GM19240 (cell line): ENCODE data around the gene ARL6IP4.
A peak's percentile ranks its signal among the peaks of the same experiment; 100 is the strongest.

ENCODE experiments used
- DNase-seq: peaks from one replicate; pipeline ENCODE4 v3.0.0; 2011; ENCODE audit warnings: low spot score; ENCODE audit not compliant: insufficient read length

ARL6IP4 gene

DNA sequence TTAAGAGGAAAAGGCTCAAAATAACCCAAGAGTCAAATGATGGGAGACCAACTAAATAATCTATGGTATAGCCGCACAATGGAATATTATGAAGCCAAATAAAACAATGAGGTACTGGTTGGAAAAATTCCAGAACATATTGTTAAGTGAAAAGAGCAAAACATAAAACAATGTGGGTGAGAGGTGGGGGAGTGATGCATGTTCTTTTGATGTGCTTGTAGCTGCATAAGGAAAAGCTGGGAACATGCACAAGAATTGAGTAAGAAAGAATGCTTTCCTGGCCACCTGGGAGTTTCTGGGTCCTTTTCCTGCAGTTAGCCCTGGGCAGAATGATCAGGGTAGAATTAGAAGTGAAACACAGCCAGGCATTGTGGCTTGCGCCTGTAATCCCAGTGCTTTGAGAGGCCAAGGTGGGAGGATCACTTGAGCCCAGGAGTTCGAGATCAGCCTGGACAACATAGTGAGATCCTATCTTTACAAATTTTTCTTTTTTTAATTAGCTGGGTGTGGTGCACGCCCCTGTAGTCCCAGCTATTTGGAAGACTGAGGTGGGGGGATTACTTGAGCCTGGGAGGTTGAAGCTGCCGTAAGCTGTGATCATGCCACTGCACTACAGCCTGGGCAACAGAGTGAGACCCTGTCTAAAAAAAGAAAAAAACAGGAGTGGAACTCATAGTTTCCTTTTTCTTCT is 22.1 kb upstream of the ARL6IP4 start:
- no peak for DNase-seq

DNA sequence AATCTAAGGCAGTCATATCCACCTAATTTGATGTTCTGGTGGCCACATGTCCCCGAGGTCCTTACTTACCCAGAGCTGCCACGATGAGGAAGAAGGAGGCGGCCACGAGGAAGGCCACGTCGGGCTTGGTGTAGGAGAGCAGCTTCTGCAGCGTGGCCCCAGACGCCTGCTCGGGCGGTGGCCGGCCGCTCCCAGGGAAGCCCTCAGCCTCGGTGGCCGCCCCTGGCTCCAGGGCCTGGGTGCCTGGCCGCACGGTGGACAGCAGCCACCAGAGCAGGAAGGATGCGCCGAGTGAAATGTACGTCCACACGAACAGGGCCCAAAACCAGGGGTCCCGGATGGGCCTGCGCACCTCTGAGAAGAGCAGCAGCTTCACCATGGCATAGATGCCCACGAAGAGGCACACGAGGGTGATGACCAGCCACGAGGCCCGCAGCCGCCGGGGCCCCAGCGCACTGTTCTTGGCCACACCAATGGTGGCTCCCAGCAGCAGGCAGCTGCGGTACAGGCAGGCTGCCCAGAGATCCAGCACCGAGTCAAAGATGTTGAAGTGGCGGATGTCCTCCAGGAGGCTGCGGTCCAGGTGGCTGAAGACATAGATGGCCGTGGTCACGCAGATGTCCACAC is 20.8 kb upstream of the ARL6IP4 start:
- no peak for DNase-seq

DNA sequence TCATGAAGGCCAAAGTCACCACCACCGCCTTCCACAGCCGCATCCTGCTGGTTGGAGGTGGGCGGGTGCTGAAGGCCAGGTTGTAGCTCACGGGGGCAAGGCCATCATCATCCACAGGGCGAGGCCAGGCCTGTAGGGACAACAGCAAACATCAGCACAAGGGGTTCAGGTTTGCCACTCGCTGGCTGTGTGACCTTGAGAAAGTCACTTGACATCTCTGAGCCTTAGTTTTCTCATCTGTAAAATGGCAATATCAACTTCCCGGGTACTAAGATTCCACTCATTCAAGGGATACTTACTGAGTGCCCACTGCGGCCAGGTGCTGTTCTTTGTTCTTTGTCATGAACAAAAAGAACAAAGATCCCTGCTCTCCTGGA is 20.3 kb upstream of the ARL6IP4 start:
- no peak for DNase-seq

DNA sequence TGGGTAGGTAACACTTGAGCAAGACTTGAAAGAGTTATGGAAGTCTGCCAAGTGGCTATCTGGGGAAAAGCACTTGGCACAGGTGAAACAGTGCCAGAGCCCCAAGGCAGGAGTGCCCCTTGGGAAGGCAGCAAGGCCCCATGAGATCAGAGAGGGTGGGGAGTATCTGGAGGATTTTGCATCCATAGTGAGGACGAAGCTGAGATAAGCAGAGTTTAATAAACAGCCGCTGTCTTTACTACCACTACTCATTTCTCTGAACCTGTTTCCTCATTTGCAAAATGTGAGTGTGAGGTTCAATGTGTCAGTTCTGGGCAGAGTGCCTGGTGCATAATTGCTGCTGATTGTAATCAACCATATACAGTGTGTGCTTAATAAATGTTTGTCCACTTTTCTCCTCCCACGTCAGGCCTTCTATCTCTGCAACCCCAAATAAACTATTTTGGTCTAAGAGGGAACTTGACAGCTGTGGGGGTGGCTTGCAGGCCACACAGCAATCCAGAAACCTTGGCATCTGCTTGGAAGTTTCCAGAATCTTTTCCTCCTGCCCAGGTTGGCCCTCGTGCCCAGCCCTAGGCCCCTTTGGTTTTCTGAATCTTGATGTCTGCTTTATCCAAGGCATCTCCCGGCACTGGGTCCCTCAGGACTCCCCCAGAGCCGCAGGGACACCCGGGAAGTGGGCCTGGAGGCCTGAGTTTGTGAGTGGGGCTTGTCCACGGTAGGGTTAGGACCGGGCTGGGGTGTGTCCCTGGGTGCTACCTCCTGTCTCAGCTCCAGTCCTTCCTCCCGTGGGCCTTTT is 18.8 kb upstream of the ARL6IP4 start:
- DNase-seq = no peak

DNA sequence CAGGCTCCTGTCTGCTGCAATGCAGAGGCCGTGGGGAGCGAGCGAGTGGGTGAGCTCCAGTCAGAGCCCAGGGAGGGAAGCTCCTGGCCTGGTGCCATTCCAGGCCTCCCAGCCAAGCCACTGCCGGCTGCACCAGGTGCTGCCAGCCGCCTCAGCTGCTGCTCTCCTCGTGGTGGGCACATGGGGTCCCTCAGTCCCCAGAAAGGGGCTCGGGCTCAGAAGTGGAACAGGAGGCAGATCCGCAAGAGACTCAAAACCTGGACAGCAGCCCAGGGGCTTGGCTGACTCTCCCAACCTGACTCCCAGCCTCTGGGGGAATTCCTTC is 16.6 kb upstream of the ARL6IP4 start:
- no peak for DNase-seq

DNA sequence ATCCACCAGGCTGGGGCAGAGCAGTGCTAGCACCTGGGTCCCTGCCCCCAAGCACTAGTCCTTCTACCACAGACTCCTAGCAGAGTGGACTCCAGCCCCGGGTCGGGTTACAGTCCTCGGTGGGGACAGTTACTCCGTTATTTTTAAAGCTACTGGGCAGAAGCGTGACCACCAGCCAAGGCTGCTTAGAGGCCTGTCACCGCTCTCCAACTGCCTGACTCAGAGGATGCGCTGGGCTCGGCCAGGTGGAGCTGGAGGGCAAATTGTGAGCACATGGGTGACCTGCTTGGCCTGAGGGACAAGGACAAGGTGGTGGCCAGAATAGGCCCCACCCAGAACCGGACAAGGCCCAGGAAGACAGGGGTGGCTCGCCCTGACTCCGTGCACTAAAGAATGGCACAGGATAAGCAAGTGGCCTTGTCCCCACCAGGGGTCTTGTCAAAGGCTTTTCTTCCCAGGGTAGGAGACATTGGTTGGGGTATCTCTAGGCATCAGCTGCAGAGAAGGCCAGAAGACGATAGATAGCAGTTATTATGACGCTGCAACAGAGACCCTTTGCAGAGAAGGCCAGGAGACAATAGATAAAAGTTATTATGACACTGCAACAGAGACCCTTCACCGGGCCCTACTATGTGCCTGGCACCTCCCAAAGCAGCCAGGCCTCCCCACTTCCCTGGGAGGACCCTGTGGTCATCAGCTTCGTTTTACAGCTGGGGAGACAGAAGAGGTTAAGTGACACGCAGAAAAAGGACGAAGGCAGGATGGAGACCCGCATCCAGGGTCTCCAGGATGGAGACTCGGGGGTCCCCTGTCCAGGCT is 15.8 kb upstream of the ARL6IP4 start:
- DNase-seq = no peak

DNA sequence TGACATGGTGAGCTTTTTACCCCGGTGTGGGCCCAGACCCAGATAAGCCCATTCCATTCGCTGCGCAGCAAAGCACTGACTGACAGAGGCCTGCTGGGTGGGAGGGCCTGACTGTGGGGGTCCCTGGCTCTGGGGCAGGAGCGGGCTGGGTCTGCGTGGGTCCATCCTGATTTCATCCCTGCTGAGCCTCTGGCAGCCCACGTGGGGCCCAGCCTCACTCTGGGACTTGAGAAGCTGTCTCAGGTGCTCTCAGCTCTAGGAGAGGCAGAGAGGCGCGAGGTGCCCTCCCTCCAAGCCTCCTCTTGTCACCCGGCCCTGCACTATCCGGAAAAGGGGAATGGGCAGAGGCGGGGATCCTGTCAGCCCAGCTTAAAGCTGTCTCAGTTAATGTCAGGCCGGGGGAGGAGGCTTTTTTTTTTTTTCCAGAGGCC is 15.1 kb upstream of the ARL6IP4 start:
- DNase-seq = no peak

DNA sequence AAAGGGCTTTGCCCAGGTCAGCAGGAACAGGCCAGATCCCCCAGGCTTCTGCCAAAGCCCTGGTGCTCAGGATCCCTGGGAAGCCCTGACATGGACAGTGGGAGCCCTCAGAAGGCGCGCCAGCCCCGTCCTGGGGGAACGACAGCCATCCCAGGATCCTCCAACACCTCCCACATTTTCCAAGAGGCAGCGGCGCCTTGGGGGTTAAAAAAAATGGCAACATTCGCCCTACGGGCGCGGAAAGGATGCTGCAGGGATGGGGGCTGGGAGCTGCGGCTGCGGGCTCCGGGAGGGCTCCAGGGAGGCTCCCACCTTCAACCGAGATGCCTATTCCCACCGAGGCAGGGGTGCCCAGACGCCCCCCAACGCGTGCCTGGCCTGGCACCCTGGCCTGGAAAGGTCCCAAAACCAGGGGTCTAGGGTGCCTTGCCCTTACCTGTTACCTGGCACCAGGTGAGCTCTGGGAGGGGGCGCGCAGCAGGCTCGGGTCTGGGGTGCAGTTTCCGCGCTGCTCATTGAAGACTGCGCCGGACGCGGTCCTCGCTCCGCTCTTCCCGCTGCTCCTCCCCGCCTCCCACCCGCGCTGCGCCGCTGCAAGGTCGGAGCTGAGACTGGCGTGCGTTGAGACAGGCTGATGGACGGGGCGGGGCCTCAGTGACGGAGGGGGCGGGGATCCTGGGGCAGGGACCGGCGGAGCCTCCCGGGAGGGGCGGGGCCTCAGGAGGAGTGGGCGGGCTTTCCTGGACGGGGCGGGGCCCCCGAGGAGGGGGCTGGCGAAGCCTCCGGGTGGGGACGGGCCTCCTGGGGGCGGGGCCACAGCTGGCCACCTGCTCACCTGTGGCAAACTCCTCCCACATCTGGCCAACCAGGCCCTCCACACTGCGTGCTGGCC is 14.4 kb upstream of the ARL6IP4 start, which contains the start of gene ABCB9:
Gene ABCB9 (minus strand): TSS at position 613 of the 892 bp plus-strand sequence. CDS start 6,228 bp downstream, outside the sequence.
- peak; percentile 95 for DNase-seq

DNA sequence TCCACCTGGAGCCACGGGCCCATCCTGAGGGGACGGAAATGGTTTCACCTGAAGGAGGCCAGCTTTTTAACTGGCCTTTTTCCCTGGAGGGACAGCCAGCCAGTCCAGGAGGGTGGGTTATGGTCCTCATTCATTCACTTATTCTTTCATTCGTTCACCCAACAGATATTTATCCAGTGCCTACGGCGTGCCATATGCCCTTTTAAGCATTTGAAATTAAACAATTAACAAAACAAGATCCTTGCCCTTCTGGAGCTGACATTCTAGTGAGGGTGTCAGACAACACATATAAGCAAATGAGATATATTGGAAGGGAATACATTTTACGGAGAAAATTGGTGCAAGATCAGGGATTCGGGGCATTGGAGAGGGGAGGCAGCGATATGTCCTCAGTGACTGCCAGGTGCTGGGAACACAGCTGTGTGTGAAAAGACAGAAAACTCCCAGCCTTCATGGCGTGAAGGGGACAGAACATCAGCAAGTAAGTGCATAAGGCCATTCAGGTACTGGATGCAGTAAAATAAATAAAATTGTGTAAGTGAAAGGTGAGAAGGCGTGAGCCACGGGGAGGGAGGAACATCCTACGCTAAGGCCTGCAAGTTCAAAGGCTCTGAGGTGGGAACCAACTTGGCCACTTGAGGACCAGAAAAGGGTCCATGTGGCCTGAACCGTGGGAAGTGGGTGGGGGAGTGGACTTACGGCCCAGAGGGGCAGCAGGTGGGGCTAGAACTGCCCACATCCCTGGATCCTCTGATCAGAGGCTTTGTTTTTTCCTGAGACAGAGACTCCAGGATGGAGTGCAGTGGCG is 13.5 kb upstream of the ARL6IP4 start:
- DNase-seq = no peak

DNA sequence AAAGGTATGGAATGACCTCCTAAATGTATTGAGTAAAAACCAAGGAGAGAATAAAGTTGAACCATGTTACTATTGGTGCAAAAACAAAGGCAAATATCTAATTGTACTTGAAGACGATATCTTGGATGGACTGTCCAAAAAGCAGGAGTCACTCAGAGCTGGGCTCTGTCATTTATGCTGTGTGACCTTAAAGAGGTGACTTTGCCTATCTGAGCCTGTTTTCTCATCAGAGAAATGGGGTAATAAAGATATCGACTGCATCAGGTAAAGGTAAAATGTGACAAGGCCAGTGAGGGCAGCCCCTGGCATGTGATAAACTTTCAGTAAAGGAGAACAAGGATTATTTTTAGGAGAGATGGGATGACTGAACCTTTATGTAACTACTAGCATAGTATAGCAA is 12.4 kb upstream of the ARL6IP4 start:
- no peak for DNase-seq

DNA sequence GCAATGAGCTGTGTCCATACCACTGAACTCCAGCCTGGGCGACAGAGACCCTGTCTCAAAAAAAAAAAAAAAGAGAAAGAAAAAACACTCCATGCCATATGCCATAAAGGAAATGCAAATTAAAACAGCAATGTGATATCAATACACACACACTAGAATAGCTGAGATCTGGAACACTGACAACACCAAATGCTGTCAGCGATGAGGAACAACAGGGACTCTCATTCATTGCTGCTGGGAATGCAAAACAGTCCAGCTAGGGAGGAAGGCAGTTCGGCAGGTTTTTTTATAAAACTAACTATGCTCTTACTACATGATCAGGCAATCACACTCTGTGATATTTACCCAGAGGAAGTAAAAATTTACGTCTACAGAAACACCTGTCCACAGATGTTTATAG is 10.8 kb upstream of the ARL6IP4 start:
- no peak for DNase-seq

DNA sequence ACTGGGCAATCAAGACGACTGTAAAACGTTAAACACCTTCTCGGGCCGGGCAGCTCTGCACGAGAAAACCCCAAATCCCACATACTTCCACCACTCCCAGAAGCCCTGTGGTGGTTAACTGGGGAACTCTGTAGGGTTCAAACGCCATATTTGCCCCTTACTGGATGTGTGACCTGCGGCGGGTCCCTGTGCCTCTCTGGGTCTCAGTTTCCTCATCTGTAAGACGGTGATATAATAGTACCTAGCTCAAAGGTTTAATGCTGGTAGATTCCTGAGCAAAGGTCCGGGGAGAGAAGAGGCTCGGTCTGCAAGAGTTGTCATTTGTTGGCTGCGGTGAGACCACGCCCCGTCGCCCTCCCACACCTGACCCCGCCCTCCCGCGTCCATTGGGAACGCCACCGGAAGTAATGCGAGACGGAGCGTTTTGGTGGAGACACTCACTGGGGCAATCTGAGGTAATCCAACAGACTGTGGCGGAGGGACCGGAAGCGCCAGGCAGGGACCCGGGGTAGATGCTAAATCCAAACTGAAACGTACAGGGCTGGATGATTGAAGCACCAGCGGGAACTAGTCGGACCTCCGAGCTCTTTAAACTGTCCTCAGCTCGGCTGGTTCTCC is 6.1 kb upstream of the ARL6IP4 start:
- DNase-seq = peak; percentile 75

DNA sequence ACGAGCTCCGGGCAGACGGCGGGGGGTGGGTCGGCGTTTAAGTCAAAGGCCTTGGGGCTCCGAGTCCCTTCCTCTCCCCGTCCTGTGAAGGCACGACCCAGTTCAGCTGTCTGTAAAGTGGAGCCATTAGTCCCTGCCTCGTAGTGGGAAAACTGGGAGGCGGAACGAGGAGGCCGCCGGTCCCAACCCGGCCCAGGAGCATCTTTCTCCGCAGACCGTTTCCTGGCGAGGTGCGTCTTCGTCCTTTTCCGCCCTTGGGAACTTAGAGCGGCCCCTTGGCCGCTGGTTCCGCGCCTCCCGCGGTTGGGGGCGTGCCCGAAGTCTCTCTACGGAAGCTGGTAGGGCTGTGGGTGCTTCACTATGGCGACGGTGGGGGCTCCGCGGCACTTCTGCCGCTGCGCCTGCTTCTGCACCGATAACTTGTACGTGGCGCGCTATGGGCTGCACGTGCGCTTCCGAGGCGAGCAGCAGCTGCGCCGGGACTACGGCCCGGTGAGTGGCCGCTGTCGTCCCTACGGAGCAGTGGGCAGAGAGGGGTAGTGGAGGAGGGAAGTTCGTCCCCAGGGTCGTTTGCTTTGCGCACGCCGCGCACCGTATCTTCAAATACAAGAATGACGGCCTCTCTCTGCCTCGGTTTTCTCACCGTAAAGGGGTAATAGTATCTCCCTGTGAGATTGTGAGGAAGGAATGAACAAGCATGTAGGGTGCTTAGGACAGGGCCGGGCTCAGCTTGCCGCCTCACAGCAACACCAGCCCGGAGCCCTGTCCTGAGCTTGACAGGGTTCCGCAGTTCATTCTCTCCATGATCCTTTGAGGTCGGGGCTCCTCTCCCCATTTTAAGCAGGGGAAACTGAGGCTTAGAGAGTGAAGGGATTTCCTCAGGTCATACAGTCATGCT is 5.3 kb upstream of the ARL6IP4 start, which contains the start of gene OGFOD2:
Gene OGFOD2 (plus strand): TSS at position 353 of the 898 bp plus-strand sequence. CDS start 8 bp downstream, at position 361.
- DNase-seq = peak; percentile 85

DNA sequence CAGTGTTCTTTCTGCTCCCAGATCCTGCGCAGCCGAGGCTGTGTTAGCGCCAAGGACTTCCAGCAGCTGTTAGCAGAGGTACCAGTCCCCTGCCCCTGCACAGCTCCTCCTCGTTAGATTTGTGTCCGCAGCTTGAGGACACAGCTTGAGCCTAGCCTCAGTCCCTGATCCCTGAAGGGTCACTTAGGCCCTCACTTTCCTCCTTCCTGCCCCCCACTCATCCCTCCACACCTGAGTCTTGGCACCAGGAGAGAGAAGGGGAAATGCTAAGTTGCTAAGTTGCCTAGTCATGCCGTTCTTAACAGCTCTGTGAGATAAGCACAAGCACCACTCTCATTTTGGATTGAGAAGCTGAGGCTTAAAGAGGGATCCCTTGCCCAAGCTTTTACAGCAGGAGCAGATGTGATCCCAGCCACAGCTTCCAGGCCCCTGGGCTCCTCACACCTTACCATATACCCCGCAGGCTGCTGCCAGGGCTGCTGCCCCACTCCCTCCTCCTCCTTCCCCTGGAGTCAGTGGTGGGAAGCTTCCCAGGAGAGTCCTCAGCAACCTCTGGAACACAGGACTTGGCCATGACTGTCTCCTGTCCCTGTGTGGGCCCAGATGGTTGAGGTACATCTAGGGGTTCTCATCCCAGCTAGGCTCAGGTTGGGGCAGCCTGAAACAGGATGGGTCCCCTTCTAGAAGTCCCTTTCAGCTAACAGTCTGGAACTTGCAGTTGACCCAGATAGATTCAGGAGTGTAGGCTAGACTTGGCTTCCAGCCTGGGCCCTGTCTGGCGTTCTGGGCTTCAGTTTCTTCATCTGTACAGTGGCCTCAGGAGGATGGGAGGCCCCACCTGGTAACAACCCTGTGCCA is 4.5 kb upstream of the ARL6IP4 start:
- DNase-seq = no peak

DNA sequence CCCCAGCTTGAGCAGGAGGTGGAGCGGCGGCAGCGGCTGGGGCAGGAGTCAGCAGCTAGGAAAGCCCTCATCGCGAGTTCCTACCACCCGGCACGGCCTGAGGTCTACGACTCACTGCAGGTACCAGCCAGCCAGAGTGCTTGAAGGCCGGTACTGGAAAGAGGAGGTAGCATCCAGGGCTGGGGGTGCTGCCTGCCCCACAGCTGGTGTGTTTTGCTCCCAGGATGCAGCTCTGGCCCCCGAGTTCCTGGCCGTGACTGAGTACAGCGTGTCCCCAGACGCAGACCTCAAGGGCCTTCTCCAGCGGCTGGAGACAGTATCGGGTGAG is 3.9 kb upstream of the ARL6IP4 start:
- no peak for DNase-seq

DNA sequence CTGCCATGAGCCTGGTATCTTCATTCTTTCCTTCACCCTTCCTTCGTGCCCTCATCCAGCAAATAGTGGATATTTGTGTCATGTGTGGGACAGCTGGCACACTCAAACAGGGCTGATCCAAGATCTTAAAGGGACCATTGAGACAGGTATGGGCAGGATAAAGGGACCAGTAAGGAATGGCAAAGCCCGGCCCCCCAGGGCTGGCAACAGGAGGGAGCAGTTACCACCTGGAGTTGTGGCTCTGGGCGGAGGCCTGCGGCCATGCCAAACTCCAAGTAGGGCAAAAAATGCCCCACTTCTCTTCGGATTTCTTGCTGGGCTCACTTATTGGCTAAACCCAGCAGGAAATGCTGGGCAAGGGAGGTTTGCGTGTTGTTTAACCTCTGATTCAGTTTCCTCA is 3.3 kb upstream of the ARL6IP4 start:
- no peak for DNase-seq

DNA sequence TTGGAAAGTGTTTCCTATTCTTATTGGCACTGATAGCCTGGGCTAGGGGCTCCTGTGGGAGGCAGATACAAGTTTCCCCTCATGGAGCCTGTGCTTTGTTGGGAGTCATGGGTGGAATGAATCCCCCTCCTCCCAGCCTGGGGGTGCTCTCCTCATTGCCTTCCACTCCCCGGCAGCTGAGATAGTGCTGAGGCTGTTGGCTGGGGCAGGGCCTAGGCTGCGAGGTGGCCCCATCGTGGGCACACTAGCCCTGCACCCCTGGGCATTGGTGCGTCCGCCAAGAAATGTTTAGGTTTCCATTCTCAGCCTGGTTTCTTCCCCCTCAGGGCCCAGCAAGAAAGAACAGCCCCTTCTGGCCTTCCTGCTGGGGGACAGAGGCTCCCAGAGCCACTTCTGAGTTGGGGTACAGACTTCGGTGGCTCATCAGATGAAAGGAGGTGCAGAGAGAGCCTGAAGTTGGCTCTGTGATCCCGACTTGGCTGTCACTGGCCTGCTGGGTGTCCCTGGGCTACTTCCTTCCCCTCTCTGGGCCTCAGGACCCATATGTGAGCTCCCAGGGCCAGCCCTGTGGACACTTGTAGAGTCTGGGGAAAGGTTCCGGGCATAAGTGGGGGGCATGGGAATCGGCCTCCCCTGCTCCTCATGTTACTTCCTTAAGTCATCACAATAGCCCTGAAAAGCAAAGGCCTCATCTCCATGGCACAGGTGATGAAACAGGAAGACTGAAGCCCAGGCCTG is 2.7 kb upstream of the ARL6IP4 start:
- no peak for DNase-seq
